Measurements from ENCODE around the gene RASA3.

GRCh38 chr13:113934576-113934975 is 197.8 kb downstream of the RASA3 start:
- TF ChIP-seq CTCF (IDR thresholded peaks at IDR 0.05; ENCODE audit: insufficient read depth, low read depth, low read length) (no peak), EZH2 (IDR thresholded peaks at IDR 0.05; ENCODE audit: insufficient read depth, low read length) (no peak)

All from astrocyte (in vitro differentiated cells and primary cell).